Fibroblast of skin of left quadriceps (primary cell): ENCODE measurements around the gene SOX5.
"Not testable (repeated sequence)": the region's sequence is repeated elsewhere in the genome, so short reads cannot be mapped to it uniquely, and the experiment has no call there.

Source experiments
- DNase-seq, 2 experiments: peaks; one replicate each; pipeline ENCODE4 v3.0.0-alpha.2; 2013; ENCODE audit warnings: low read depth in 2 of 2

Gene SOX5

GRCh38 chr12:23909551-23909950 lies 39.9 kb downstream of the SOX5 start:
- DNase-seq: no peak

- peak; percentile 15 to 23 for DNase-seq
Observed at GRCh38 chr12:23906329-23906728, 43.1 kb downstream of the SOX5 start.

GRCh38 chr12:23899434-23899833 lies 50.0 kb downstream of the SOX5 start:
- DNase-seq: no peak

- DNase-seq: no peak
Observed at GRCh38 chr12:23898121-23898520, 51.3 kb downstream of the SOX5 start.

GRCh38 chr12:23895792-23896218 lies 53.7 kb downstream of the SOX5 start:
- no peak for DNase-seq

GRCh38 chr12:23893611-23894010 lies 55.9 kb downstream of the SOX5 start:
- DNase-seq: no peak

GRCh38 chr12:23891115-23891514 lies 58.4 kb downstream of the SOX5 start:
- DNase-seq: no peak

GRCh38 chr12:23889069-23889440 lies 60.4 kb downstream of the SOX5 start:
- no peak for DNase-seq

GRCh38 chr12:23888396-23889068 lies 60.9 kb downstream of the SOX5 start:
- DNase-seq: no peak

- no peak for DNase-seq
Observed at GRCh38 chr12:23887055-23887835, 62.2 kb downstream of the SOX5 start.

GRCh38 chr12:23885394-23885793 lies 64.1 kb downstream of the SOX5 start:
- DNase-seq: no peak

GRCh38 chr12:23884909-23885308 lies 64.6 kb downstream of the SOX5 start:
- no peak for DNase-seq

- DNase-seq: no peak
Observed at GRCh38 chr12:23880988-23881387, 68.5 kb downstream of the SOX5 start.

GRCh38 chr12:23876618-23877017 lies 72.9 kb downstream of the SOX5 start:
- DNase-seq: not testable (repeated sequence)

GRCh38 chr12:23867794-23868193 lies 81.7 kb downstream of the SOX5 start:
- DNase-seq: no peak

GRCh38 chr12:23862701-23863100 lies 86.8 kb downstream of the SOX5 start:
- DNase-seq: no peak

GRCh38 chr12:23860019-23860418 lies 89.5 kb downstream of the SOX5 start:
- DNase-seq: no peak

GRCh38 chr12:23857178-23857577 lies 92.3 kb downstream of the SOX5 start:
- DNase-seq: no peak

- DNase-seq: no peak
Observed at GRCh38 chr12:23855813-23856212, 93.7 kb downstream of the SOX5 start.

- no peak for DNase-seq
Observed at GRCh38 chr12:23854598-23854997, 94.9 kb downstream of the SOX5 start.

- no peak for DNase-seq
Observed at GRCh38 chr12:23853640-23854039, 95.8 kb downstream of the SOX5 start.

GRCh38 chr12:23851602-23852001 lies 97.9 kb downstream of the SOX5 start:
- no peak for DNase-seq

GRCh38 chr12:23847857-23848256 lies 101.6 kb downstream of the SOX5 start:
- DNase-seq: no peak
